OCI-LY7 (cell line): Measurements from ENCODE around the gene TMEM259. TPM values are rescaled to one million over a fixed set of nuclear protein-coding genes. Genes with fewer than 3 reads are reported as not detected.

Experiments
- BruUV-seq: library from RNA; stranded (reverse); fragments of 400-500 nt; replicated peaks from 2 replicates; lab custom pipeline; 2021; lab: Mats Ljungman, UMichigan
- CTCF ChIA-PET: fragments of 300-600 bp; sonication (Branson Sonifier 250); formaldehyde crosslinking; loops from one replicate; lab custom pipeline; 2022; ENCODE audit warnings: antibody characterized with exemption; ENCODE audit not compliant: unreplicated experiment; lab: Charles Lee
- POLR2A ChIA-PET: fragments of 300-600 bp; sonication (Branson Sonifier 250); formaldehyde crosslinking; loops from one replicate; lab custom pipeline; 2022; ENCODE audit warnings: antibody characterized with exemption; lab: Charles Lee
- DNase-seq: peaks from one replicate; pipeline ENCODE4 v3.0.0-alpha.2; 2015; ENCODE audit warnings: low spot score
- H2AFZ ChIP-seq: fragments of 200-600 bp; sonication (generic), shearing (Covaris generic); 2 replicates; pipeline ENCODE4 v1.6.1; 2014; ENCODE audit warnings: mild to moderate bottlenecking, antibody characterized with exemption, low read length, moderate library complexity
- H3K27ac ChIP-seq: fragments of 200-600 bp; sonication (generic); 2 replicates; pipeline ENCODE4 v1.5.1; 2014; ENCODE audit warnings: mixed run types, low read depth, mild to moderate bottlenecking, moderate library complexity, low read length, inconsistent platforms; ENCODE audit not compliant: poor library complexity, severe bottlenecking
- H3K36me3 ChIP-seq: fragments of 200-600 bp; sonication (generic); 2 replicates; pipeline ENCODE4 v1.6.1; 2014; ENCODE audit warnings: mild to moderate bottlenecking, antibody characterized with exemption, low read length, moderate library complexity, mixed read lengths; ENCODE audit not compliant: insufficient read depth
- H3K4me1 ChIP-seq: fragments of 200-600 bp; sonication (generic); 2 replicates; pipeline ENCODE4 v1.5.1; 2014; ENCODE audit warnings: mild to moderate bottlenecking, low read length; ENCODE audit not compliant: insufficient read depth, poor library complexity, severe bottlenecking
- H3K4me2 ChIP-seq: fragments of 200-600 bp; sonication (generic); 2 replicates; pipeline ENCODE4 v1.6.1; 2014; ENCODE audit warnings: mild to moderate bottlenecking, low read length
- H3K4me3 ChIP-seq: fragments of 200-600 bp; sonication (generic); 2 replicates; pipeline ENCODE4 v1.5.1; 2014; ENCODE audit warnings: mild to moderate bottlenecking, low read depth, low read length; ENCODE audit not compliant: poor library complexity, severe bottlenecking
- H3K79me2 ChIP-seq: fragments of 200-600 bp; sonication (generic); 2 replicates; pipeline ENCODE4 v1.6.1; 2016; ENCODE audit warnings: low read depth, mild to moderate bottlenecking, low read length, moderate library complexity, mixed read lengths; ENCODE audit not compliant: insufficient read depth
- H3K9me2 ChIP-seq: fragments of 200-600 bp; sonication (generic); 2 replicates; pipeline ENCODE4 v1.6.1; 2016; ENCODE audit warnings: mild to moderate bottlenecking, low read length, mixed read lengths; ENCODE audit not compliant: insufficient read depth
- H3K9me3 ChIP-seq: fragments of 200-600 bp; sonication (generic); 2 replicates; pipeline ENCODE4 v1.6.1; 2014; ENCODE audit warnings: mild to moderate bottlenecking, mixed run types, low read length, mixed read lengths
- H4K20me1 ChIP-seq: fragments of 200-600 bp; sonication (generic); 2 replicates; pipeline ENCODE4 v1.6.1; 2014; ENCODE audit warnings: mild to moderate bottlenecking, antibody characterized with exemption, low read length, moderate library complexity, mixed read lengths; ENCODE audit not compliant: insufficient read depth
- CTCF ChIP-seq: fragments of 200-600 bp; sonication (generic); conservative IDR thresholded peaks from 2 replicates; pipeline ENCODE4 v1.5.1; 2014; ENCODE audit warnings: mild to moderate bottlenecking, antibody characterized with exemption, low read length, moderate library complexity, mixed read lengths
- EZH2phosphoT487 ChIP-seq: fragments of 200-600 bp; sonication (generic); IDR thresholded peaks from 2 replicates; pipeline ENCODE4 v1.6.1; 2018; ENCODE audit warnings: low read depth, borderline replicate concordance, mild to moderate bottlenecking, mixed run types, antibody characterized with exemption, low read length, moderate library complexity, mixed read lengths
- intact Hi-C: fragments of 100-400 bp; cut with micrococcal nuclease; formaldehyde crosslinking; loops from one replicate; pipeline ENCODE4 v1.10.0; 2022; ENCODE audit not compliant: unreplicated experiment
- total RNA-seq, 2 experiments: library from RNA; depleted of rRNA in 1 of 2; stranded (reverse); fragments of >200 nt in 1 of 2; shearing (Covaris generic) in 1 of 2; gene quantifications; 2 replicates each; pipeline ENCODE4 v1.2.3, GENCODE V29; 2014 to 2022

TMEM259 gene
- total RNA-seq, 2 experiments from 2014 or later: 169 to 195 TPM

GRCh38 chr19:1037621-1038064 lies 16.7 kb upstream of the TMEM259 start:
- ChIA-PET CTCF (no interaction called here), POLR2A (no interaction called here)
- peaks cover 30% of the 10 kb centered on the region for H3K36me3 ChIP-seq
- no peak overlapping the region for H2AFZ ChIP-seq
- 0 out of 2 replicates have a peak, but pooled peaks cover 5% of the 10 kb centered on the region for H3K79me2 ChIP-seq
- no peaks in the 10 kb centered on the region for H3K9me2 ChIP-seq
- intact Hi-C loops: loop anchor here (2.0 kb wide), 2 partner anchors 17 to 39 kb away; partner anchors contain the start of genes RNU6-2 and TMEM259
- TF ChIP-seq CTCF: 0 out of 2 replicates have a peak, but pooled peaks have one; percentile 2
- no peak for TF ChIP-seq EZH2phosphoT487
- BruUV-seq: no TSS peak
- H3K4me3 ChIP-seq: peak overlapping the region; percentile 85
- H3K4me1 ChIP-seq: peaks cover 43% of the 10 kb centered on the region
- peak overlapping the region; percentile 97 for H3K27ac ChIP-seq
- no peaks in the 10 kb centered on the region; the same call in 1 of the 2 replicates for H4K20me1 ChIP-seq
- H3K9me3 ChIP-seq: no peaks in the 10 kb centered on the region
- peak; percentile 58 for DNase-seq
- peak overlapping the region; percentile 77 for H3K4me2 ChIP-seq

- Histone ChIP-seq H3K9me3 (no peaks in the 10 kb centered on the region), H3K4me1 (peaks cover 35% of the 10 kb centered on the region), H3K36me3 (peaks cover 41% of the 10 kb centered on the region), H3K4me2 (no peak overlapping the region), H3K4me3 (no peak overlapping the region), H4K20me1 (no peaks in the 10 kb centered on the region), H3K9me2 (no peaks in the 10 kb centered on the region), H3K79me2 (0 out of 2 replicates have a peak, but pooled peaks cover 5% of the 10 kb centered on the region), H2AFZ (no peak overlapping the region), H3K27ac (peak overlapping the region; percentile 97)
- POLR2A ChIA-PET: interaction anchor here (0.6 kb wide), 1 partner anchor 28 kb away, joined by 3 read pairs; no protein-coding TSS in a partner anchor
- BruUV-seq: no TSS peak
- peak; percentile 51 for TF ChIP-seq CTCF
- TF ChIP-seq EZH2phosphoT487: no peak
- CTCF ChIA-PET: no interaction called here
- intact Hi-C loops: no loop called here
- DNase-seq: no peak
Observed at GRCh38 chr19:1035998-1036621, 15.2 kb upstream of the TMEM259 start.
